HG03039 (cell line): ENCODE data around the gene IKZF3.

Experiments used
- ATAC-seq: cut with Tn5 transposase; IDR thresholded peaks from one replicate; pipeline ENCODE4 v1.9.1; 2021; ENCODE audit warnings: mild to moderate bottlenecking, moderate library complexity; ENCODE audit not compliant: unreplicated experiment

IKZF3 gene

GRCh38 chr17:39818358-39819000 lies 45.6 kb downstream of the IKZF3 start:
- no peak for ATAC-seq

GRCh38 chr17:39816272-39816671 lies 47.8 kb downstream of the IKZF3 start:
- ATAC-seq, result no peak

GRCh38 chr17:39814497-39814896 lies 49.6 kb downstream of the IKZF3 start:
- no peak for ATAC-seq

DNA sequence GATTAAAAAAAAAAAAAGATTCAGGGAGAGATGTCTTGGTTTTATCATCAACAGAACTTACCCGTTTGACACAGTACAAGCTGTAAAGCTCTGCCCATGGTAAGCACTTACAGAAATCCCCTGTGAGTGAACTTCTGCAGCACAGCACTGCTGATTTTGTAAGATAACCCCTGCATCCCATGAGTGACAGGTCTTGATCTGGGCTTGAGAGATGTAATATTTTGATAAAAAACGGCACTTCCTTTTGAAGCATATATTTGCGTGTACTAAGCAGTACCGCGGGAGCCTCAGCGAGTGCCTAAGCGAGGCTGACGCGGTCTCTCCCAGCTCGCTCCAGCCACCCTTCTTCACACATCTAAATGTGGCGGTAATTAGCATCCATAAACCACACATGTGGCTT lies 50.5 kb downstream of the IKZF3 start:
- no peak for ATAC-seq

DNA sequence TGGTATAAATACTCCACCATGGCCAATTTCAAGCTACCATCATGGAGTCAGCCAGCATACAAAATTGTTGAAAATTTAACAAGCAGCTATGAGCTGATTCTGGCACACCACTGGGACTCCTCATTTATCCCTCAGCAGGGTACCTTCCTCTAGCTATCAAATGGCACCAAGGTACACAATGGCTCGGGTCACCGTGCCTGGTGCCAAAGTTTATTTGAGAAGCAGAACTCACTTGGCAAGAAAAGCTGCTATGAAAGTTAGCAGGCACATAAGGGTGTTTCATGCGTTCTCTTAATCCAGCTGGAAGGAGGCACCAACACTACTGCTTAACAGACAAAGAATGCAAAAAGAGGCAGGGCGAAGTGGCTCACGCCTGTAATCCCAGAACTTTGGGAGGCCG lies 51.6 kb downstream of the IKZF3 start:
- ATAC-seq, result no peak

DNA sequence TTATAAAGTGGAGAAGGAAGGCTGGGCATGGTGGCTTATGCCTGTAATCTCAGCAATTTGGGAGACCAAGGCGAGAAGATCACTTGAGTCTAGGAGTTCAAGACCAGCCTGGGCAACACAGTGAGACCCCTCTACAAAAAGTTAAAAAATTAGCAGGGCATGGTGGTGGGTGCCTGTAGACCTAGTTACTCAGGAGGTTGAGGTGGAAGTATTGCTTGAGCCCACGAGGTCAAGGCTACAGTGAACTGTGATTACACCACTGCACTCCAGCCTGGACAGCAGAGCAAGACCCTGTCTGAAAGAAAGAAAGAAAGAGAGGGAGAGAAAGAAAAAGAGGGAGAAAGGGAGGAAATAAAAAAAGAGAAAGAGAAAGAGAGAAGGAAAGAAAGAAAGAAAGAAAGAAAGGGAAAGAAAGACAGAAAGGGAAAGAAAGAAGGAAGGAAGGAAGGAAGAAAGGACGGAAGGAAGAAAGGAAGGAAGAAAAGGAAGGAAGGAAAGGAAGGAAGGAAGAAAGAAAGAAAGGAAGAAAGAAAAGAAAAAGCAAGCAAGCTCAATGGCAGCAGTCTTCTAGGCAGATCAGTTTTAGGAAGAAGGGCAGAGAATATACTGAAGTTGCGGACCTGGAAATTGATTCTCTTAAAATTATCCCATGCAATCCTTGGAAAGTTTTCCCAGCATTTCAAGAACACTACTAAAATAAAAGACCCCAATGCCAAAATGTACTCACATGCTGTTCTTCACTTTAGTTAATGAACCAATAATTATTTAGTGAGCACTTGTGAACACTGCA lies 53.0 kb downstream of the IKZF3 start:
- ATAC-seq, result no peak

- no peak for ATAC-seq
These were observed 54.9 kb downstream of the IKZF3 start for GRCh38 chr17:39809221-39809620.

GRCh38 chr17:39808409-39808997 lies 55.6 kb downstream of the IKZF3 start:
- ATAC-seq, result no peak

DNA sequence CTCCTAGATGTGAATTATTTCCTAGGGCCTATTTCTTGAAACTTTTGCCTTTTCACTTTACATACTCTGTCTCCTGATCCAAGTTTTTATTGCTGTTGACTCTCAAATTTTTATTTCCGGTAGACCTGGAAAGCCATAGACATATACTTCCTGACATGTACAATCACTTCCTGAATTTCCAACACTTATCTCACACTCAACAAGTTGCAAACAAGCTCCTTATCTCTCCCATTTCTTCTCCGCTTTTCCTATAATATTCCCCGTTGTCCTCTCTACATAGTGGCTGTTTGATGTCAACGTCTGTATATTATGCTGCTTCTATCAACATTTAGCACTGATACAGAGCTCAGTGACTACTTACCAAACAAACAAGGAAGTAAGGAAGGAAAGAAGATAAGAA lies 59.3 kb downstream of the IKZF3 start:
- no peak for ATAC-seq

DNA sequence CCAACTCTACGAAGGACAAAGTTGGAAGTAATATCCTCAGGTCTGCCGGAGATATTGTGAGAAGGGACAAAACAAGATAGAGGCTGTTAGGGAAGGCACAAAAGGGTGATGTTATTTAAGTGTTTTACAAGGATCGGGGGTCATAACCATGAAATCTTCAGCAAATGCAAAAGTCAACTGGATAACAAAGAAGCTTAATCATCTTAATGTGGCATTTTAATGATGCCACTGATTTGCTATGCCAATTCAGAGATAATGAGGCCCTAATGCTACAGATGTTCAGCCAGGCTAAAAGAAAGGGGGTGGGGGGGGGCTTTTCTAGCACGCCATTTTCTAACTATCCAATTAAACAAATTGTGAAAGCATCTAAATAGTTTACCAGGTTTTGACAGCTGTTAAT lies 63.1 kb downstream of the IKZF3 start:
- no peak for ATAC-seq

DNA sequence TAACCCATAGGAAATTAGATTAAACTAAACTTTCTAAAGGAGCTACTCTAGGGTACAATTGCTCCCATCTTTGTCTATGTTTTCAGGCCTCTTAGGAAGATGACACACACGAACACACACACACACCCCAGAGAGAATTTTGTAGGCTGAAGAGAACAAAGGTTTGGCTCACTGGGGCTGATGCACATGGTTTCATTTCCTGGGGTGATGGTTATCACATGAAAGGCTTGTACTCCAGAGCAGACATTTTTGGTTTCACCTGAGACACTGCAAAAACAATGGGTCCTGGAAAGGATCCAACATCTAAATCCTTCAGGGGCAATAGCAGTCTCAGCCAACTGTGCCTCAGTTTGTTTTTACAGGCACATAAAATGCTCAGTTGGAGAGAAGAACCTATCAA lies 63.6 kb downstream of the IKZF3 start:
- no peak for ATAC-seq

GRCh38 chr17:39799395-39799794 lies 64.7 kb downstream of the IKZF3 start:
- ATAC-seq, result no peak

- peak; percentile 50 for ATAC-seq
These were observed 69.7 kb downstream of the IKZF3 start for GRCh38 chr17:39794249-39794970.

DNA sequence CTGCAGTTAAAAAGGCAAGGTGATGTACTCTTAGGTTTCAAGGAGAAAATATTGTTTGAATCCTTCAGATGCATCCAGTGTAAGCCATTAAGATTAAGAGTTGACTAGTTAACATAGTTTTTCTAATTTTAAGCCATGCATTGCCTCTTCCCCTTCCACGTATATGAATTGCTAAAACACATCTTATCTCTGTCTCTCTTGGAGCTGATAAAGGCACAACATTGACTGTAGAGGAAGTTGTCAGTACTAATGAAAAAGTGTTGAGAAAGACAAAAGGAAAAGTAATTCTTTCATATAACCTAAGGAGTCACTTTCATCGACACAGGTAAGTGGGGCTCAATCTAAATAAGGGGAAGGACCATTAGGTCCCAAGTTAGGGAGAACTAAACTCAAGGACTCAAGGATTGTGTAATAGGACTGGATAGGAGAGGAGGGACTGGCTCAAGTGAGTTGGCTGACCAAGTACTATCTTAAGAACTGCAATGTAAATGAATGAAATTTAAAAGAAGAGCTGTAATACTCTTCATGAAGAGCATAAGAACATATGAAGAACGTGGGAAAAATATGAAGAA lies 70.7 kb downstream of the IKZF3 start:
- no peak for ATAC-seq

DNA sequence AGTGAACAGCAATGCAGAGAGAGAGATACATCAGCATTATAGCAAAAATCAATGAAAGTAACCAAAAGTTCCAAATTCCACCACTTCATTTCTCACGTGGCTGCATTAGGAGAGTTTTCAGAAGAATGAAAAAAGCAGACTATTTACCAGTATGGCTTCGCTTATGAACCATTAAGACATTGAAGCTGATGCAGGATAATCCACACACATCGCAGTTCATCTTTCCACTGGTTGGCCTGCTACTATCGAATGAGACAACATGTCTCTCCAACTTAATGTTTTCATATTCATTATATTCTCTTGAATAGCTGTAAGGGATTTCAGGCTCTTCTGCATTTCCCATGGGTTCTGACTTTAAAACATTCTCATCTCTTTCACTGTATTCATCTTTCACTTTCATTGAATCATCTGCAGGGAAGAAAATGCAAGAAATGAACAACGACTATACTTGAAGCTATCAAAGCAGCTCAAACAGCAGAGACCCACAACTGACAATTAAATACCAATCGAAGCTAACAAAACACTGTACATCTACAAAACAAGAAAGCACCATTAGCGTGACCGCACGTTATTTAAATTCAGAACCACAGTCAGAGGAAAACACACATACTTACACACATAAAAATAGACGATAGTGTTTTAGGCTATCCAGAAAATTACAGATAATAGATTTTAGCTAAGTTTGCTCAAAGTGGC lies 71.4 kb downstream of the IKZF3 start:
- no peak for ATAC-seq

GRCh38 chr17:39791111-39791992 lies 72.8 kb downstream of the IKZF3 start:
- ATAC-seq, result no peak

DNA sequence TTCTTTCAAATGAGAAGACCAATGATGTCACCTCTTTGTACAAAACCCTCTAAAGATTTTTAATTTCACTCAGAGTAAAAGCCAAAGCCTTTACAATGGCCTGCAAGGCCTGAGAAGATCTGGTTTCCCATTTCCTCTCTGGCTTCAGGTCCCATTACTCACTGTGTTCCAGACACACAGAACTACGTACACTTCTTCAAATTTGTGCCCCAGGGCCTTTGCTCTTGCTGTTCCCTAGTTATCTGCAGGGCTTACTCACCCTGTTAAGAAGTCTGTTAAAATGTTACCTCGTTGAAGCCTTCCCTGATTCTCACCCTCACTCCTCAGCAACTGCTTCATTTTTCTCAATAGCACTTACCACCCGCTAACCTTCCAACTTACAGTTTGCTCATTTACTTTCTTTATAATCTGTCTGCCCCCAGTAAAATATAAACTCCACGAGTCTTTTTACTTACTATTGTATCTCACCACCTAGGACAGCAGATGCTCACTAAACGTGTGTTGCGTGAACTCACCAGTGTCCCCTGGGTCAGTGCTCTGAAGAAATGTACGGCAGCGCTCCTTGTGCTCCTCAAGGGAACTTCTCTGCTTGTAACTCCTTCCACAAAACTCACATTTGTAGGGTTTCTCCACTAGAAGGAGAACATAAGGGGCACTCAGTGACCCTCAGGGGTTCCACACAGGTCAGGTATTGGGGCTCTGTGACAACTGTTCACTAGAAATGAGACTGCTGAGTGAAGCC lies 76.2 kb downstream of the IKZF3 start:
- ATAC-seq, result no peak

DNA sequence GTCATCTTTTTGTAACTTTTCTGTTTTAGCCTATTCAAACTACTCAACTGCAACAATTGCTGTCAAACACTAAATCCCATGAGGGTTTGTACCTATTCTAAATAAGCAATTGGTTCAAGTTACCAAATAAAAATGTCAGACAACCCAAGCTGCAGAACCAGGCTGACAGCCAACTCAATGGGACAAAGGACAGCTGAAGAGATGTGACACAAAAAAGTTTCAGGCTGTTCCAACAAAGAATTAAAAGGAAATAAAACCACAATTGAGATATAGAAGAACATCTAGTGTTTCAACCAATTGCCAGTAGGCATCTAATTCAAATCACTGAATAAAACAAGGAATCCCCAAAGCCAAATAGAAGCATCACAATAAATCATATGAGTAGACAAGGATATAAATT lies 77.1 kb downstream of the IKZF3 start:
- ATAC-seq, result no peak

- no peak for ATAC-seq
These were observed 81.1 kb downstream of the IKZF3 start for GRCh38 chr17:39782980-39783379.
